GM10266 (cell line): ENCODE data around the gene HAP1.

Source experiments
- DNase-seq: peaks from one replicate; pipeline ENCODE4 v3.0.0; 2012; ENCODE audit errors: extremely low spot score
- TF ChIP-seq, protein P1 (sequence below): IDR thresholded peaks from 2 replicates; pipeline ENCODE4 v1.5.1; 2012; ENCODE audit warnings: mild to moderate bottlenecking, low read depth; ENCODE audit not compliant: control insufficient read depth, insufficient read depth; ENCODE audit errors: missing control alignments

HAP1 gene

GRCh38 chr17:41723801-41724475, 10.5 kb downstream of the HAP1 start:
- no peak for DNase-seq
- TF ChIP-seq, protein P1, sequence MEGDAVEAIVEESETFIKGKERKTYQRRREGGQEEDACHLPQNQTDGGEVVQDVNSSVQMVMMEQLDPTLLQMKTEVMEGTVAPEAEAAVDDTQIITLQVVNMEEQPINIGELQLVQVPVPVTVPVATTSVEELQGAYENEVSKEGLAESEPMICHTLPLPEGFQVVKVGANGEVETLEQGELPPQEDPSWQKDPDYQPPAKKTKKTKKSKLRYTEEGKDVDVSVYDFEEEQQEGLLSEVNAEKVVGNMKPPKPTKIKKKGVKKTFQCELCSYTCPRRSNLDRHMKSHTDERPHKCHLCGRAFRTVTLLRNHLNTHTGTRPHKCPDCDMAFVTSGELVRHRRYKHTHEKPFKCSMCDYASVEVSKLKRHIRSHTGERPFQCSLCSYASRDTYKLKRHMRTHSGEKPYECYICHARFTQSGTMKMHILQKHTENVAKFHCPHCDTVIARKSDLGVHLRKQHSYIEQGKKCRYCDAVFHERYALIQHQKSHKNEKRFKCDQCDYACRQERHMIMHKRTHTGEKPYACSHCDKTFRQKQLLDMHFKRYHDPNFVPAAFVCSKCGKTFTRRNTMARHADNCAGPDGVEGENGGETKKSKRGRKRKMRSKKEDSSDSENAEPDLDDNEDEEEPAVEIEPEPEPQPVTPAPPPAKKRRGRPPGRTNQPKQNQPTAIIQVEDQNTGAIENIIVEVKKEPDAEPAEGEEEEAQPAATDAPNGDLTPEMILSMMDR = no peak

GRCh38 chr17:41722231-41722630, 12.2 kb downstream of the HAP1 start:
- DNase-seq = no peak
- TF ChIP-seq, protein P1 = no peak

- TF ChIP-seq, protein P1 = no peak
- DNase-seq = no peak
These were observed 16.2 kb downstream of the HAP1 start for GRCh38 chr17:41718287-41718645.

DNA sequence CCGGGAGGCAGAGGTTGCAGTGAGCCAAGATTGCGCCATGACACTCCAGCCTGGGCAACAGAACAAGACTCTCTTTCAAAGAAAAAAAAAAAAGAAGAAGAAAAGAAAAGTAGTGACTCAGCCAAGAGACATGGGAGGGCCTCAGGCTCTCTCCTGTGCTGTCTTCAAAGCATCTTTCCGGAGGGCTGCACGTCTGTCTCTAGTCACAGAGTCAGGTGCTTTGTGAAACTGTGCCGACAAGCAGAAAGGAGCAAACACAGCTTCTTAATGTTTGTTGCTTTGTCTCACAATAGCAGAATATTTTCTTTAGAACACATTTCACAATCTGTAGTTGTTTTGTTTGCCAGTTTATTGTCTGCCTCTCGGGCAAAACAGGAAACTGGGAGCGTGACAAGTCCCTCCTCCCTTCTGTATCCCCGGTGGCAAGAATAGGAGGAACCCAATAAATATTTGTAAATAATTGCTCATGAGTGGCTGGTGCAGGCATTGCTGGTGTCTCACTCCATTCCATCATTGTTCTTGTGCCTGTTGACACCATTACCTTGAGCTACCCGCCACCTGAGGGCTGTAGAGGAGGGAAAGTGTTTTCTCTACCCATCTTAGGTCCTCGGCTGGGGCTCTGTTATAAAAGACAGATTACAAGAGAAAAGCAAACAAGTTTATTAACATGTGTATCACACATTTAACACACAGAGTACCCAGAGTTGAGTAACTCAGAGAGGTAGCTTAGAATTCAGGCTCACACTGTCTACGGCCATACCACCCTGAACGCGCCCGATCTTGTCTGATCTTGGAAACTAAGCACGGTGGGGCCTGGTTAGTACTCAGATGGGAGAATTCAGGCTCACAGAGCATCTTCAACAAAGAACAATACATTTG, 16.8 kb downstream of the HAP1 start:
- TF ChIP-seq, protein P1 = no peak
- DNase-seq = no peak

- TF ChIP-seq, protein P1 = no peak
- no peak for DNase-seq
These were observed 22.6 kb downstream of the HAP1 start, which contains the start of gene GAST for GRCh38 chr17:41711669-41712400. TSS of gene GAST (plus strand) at chr17:41712331. CDS start at chr17:41715437, 3,106 bp downstream.

GRCh38 chr17:41710472-41711090, 23.9 kb downstream of the HAP1 start:
- TF ChIP-seq, protein P1 = no peak
- no peak for DNase-seq
